Measurements from ENCODE around the gene SOSTDC1.

Gene SOSTDC1

DNA sequence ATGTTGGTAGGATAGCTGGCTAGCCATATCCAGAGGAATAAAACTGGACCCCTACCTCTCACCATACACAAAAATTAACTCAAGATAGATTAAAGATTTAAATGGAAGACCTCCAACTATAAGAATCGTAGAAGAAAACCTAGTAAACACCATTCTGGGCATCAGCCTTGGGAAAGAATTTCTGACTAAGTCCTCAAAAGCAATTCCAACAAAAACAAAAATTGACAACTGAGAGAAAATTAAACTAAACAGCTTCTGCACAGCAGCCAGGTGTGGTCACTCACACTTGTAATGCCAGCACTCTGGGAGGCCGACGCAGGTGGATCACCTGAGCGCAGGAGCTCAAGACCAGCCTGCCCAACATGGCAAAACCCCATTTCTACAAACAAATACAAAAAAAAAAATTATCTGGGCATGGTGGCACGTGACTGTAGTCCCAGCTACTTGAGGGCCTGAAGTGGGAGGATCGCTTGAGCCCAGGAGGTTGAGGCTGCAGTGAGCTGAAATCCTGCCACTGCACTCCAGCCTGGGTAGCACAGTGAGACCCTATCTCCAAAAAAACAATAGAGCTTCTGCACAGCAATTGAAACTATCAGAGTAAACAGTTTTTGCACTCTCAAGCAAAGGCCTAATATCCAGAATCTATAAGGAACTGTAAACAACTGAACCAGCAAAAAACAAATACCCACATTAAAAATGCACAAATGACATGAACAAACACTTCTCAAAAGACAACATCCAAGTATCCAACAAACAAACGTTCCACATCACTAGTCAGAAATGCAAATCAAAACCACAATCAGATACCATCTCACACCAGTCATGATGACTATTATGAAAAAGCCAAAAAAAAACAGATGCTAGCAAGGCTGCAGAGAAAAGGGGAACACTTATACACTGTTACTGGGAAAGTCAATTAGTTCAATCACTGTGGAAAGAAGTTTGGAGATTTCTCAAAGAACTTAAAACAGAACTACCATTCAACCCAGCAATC lies 49.0 kb downstream of the SOSTDC1 start:
- H3K4me3 Mint-ChIP-seq: no peak overlapping the region

GRCh38 chr7:16412274-16413254 lies 53.0 kb downstream of the SOSTDC1 start:
- no peaks in the 10 kb centered on the region for H3K27me3 Mint-ChIP-seq
- no peaks in the 10 kb centered on the region for H3K9me3 Mint-ChIP-seq
- peaks cover 6% of the 10 kb centered on the region for H3K4me1 Mint-ChIP-seq
- DNase-seq (no peak), ATAC-seq (no peak)
- H3K27ac Mint-ChIP-seq: no peak overlapping the region
- H3K4me3 Mint-ChIP-seq: no peak overlapping the region

More for the DNA sequence above, 49.0 kb downstream of the SOSTDC1 start:
- Mint-ChIP-seq H3K27me3 (no peaks in the 10 kb centered on the region), H3K9me3 (peaks cover 0 to 7% of the 10 kb centered on the region in 2 donors), H3K27ac (peak overlapping the region in 1 of 2 donors; percentile 72), H3K4me1 (peaks cover 24% of the 10 kb centered on the region)
- ATAC-seq (no peak), DNase-seq (no peak)
